ENCODE data around the gene ROPN1L. TPM values are rescaled to one million over a fixed set of nuclear protein-coding genes. Genes with fewer than 3 reads are reported as not detected.
"Not testable (repeated sequence)": the region's sequence is repeated elsewhere in the genome, so short reads cannot be mapped to it uniquely, and the experiment has no call there.

Gene ROPN1L
- total and polyA plus RNA-seq, 2 of the 8 experiments (the other 6 are each of a cell fraction or from before 2014, with no cell fraction given) = 0.24 to 0.73 TPM

DNA sequence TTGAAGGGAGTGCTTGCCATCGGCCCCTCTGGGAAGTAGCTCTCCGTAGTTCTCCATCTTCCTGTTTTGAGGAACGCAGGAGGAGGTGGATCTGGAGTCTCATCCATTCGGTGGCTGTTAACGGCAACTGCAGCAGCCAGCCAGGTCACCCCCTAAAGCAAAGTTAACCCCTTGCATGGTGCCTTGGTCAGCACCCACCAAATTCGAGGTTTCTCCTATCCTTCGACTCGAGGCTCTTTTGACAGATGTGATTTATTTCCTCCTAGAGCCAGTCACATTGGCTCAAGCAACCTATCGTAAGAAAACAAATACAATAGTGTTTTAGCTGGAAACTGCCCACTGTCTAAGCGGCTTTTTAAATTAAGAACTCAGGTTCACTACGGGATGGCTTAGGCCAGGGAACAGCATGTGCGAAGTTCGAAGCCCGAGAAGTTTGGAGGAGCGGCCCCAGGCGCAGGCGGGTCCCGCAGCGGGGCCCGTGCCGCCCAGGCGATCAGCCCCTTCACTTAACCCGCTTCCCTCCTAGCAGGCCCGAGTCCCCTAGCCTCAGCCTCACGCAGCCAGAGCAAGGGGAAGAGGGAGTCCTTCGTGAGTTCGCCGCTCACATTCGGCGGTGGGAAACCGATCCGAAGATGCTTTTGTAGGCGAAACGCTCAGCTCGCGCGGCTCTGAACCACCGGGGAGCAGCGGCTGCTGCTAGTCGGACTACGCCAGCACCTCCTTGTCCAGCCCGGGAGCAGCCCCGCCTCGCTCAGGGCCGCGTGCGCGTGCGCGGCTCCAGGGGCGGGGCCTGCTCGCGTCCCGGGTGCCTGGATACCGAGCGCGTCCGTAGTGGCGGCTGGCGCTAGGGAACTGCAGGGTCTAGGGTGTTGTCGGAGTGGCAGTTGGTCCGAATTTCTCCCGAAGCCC lies at the start of gene ROPN1L (continued):
- TF ChIP-seq, protein P1, sequence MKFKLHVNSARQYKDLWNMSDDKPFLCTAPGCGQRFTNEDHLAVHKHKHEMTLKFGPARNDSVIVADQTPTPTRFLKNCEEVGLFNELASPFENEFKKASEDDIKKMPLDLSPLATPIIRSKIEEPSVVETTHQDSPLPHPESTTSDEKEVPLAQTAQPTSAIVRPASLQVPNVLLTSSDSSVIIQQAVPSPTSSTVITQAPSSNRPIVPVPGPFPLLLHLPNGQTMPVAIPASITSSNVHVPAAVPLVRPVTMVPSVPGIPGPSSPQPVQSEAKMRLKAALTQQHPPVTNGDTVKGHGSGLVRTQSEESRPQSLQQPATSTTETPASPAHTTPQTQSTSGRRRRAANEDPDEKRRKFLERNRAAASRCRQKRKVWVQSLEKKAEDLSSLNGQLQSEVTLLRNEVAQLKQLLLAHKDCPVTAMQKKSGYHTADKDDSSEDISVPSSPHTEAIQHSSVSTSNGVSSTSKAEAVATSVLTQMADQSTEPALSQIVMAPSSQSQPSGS (IDR thresholded peaks at IDR 0.05; ENCODE audit: low read length) = 0 out of 2 replicates have a peak, but pooled peaks have one; percentile 21
- TF ChIP-seq, protein P2, sequence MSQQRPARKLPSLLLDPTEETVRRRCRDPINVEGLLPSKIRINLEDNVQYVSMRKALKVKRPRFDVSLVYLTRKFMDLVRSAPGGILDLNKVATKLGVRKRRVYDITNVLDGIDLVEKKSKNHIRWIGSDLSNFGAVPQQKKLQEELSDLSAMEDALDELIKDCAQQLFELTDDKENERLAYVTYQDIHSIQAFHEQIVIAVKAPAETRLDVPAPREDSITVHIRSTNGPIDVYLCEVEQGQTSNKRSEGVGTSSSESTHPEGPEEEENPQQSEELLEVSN (IDR thresholded peaks at IDR 0.05) = peak; percentile 80

DNA sequence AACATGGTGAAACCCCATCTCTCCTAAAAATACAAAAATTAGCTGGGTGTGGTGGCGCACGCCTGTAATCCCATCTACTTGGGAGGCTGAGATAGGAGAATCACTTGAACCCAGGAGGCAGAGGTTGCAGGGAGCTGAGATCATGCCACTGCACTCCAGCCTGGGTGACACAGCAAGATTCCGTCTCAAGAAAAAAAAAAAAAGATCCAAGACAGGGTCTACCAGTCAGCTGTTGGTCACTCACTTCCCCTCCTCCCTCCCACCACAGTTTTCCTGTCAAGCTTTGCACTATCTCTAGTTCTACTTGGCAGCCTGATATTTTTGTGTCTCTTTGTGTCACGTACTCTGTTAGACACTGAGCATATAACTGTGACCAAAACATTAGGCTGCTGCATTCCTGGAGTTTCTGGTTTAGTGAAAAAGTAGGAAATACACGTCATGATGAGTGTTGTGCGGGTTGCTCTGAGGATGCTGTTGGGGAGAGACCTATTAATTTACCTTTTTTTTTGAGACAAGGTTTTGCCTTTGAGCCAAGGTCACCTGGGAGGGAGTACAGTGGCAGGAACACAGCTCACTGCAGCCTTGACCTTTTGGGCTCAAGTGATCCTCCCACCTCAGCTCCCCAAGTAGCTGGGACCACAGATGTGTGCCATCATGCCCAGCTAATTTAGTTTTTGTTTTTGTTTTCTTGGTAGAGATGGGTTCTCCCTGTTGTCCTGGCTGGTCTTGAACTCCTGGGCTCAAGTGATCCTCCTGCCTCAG lies 48.9 kb upstream of the ROPN1L start:
- H2BK20ac ChIP-seq (ENCODE audit: low read length); H3K18ac ChIP-seq (ENCODE audit: extremely low read depth, low read length); H4K5ac ChIP-seq (ENCODE audit: insufficient read length, low read depth, low read length); H3K23me2 ChIP-seq (ENCODE audit: low read depth, low read length); H3K9me3 ChIP-seq (ENCODE audit: insufficient read depth in 2 of 2, low read depth in 1 of 2, low read length in 1 of 2); H2AFZ ChIP-seq (ENCODE audit: low read length); H2BK120ac ChIP-seq (replicated peaks; ENCODE audit: low read depth, low read length); H3K4ac ChIP-seq (replicated peaks; ENCODE audit: insufficient read length, low read depth, low read length); H3K14ac ChIP-seq (ENCODE audit: insufficient read length); H3K27ac ChIP-seq (ENCODE audit: low read depth, low read length); H2AK5ac ChIP-seq (ENCODE audit: low read depth, low read length); H4K20me1 ChIP-seq (replicated peaks in 1 of 2; ENCODE audit: control insufficient read depth in 1 of 2, insufficient read depth in 2 of 2, low read length in 2 of 2); H3K27me3 ChIP-seq (replicated peaks in 1 of 4; ENCODE audit: control insufficient read depth in 3 of 4, extremely low read depth in 1 of 4, insufficient read depth in 3 of 4, low read length in 3 of 4); POLR2A ChIA-PET (ENCODE audit: partially characterized antibody); H3K23ac ChIP-seq (ENCODE audit: insufficient read length); H4K91ac ChIP-seq (replicated peaks; ENCODE audit: insufficient read length, low read length); H2BK12ac ChIP-seq (ENCODE audit: low read depth, low read length); H3K9ac ChIP-seq (replicated peaks in 1 of 4; ENCODE audit: extremely low read depth in 1 of 4, low read depth in 3 of 4, low read length in 3 of 4); H3K4me2 ChIP-seq (ENCODE audit: insufficient read depth in 1 of 2, low read depth in 2 of 2, low read length in 2 of 2); DNase-seq (ENCODE audit: low read depth in 1 of 2, low spot score in 2 of 2); FAIRE-seq; H3K56ac ChIP-seq (replicated peaks; ENCODE audit: insufficient read length, low read depth, low read length); H3K4me3 ChIP-seq (ENCODE audit: extremely low read depth in 1 of 4, insufficient read depth in 2 of 4, low read depth in 3 of 4, low read length in 4 of 4); H2BK5ac ChIP-seq (ENCODE audit: low read depth, low read length); H3K79me2 ChIP-seq (ENCODE audit: control insufficient read depth in 1 of 2, insufficient read depth in 2 of 2, low read length in 2 of 2); H2BK15ac ChIP-seq (ENCODE audit: low read length); H3K4me1 ChIP-seq (replicated peaks in 1 of 4; ENCODE audit: control insufficient read depth in 3 of 4, insufficient read depth in 4 of 4, low read length in 3 of 4); H3K79me1 ChIP-seq (ENCODE audit: low read depth, low read length); H4K8ac ChIP-seq (ENCODE audit: extremely low read depth, insufficient read depth, low read length): not testable (repeated sequence)
- WGBS, 2 experiments (ENCODE audit: extremely low coverage in 1 of 2, insufficient coverage in 1 of 2, insufficient read length in 1 of 2, insufficient replicate concordance in 2 of 2, low coverage in 1 of 2, low lambda C conversion rate in 2 of 2, missing lambda C conversion rate in 1 of 2) = 93% methylated on average over 5 of the region's 6 CpGs; no CpG with 5 or more reads in 1 of the 2 experiments
- H3K36me3 ChIP-seq (ENCODE audit: control insufficient read depth in 2 of 4, insufficient read depth in 4 of 4, low read length in 3 of 4) = peaks cover 0 to 60% (median 26%) of the 10 kb centered on the region in 4 experiments; a peak in 5 of 8 replicates
- CTCF ChIA-PET (ENCODE audit: partially characterized antibody) = interaction anchor here (1.0 to 1.9 kb wide), 2 partner anchors 13 to 22 kb away, joined by 4 read pairs; no protein-coding TSS in a partner anchor

Data from H1 (cell line).